Mesenteric fat pad (tissue), 1 donor: ENCODE data around the gene ZBTB32. TPM values are rescaled to one million over a fixed set of nuclear protein-coding genes. Genes with fewer than 3 reads are reported as not detected.
A peak's percentile ranks its signal among the peaks of the same experiment; 100 is the strongest.

Experiments
- DNase-seq: peaks from one replicate; pipeline ENCODE4 v3.0.0-alpha.2; 2020; ENCODE audit warnings: low spot score
- total RNA-seq: library from RNA; stranded (reverse); fragmentation: NEBNext Ultra II Directional; extraction: Animal tissue kit (Norgen Biotek cat#: 25700); gene quantifications from one replicate; pipeline ENCODE4 v1.2.1, GENCODE V29; 2021
- donor health status: DM: yes; HTN: yes; CAD: no.

ZBTB32 gene
- total RNA-seq, 1 donor from 2014 or later: not detected

- no peak for DNase-seq
Measured at GRCh38 chr19:35751839-35752745, 47.7 kb downstream of the ZBTB32 start.

GRCh38 chr19:35752746-35753350 lies 48.5 kb downstream of the ZBTB32 start:
- DNase-seq: no peak

DNA sequence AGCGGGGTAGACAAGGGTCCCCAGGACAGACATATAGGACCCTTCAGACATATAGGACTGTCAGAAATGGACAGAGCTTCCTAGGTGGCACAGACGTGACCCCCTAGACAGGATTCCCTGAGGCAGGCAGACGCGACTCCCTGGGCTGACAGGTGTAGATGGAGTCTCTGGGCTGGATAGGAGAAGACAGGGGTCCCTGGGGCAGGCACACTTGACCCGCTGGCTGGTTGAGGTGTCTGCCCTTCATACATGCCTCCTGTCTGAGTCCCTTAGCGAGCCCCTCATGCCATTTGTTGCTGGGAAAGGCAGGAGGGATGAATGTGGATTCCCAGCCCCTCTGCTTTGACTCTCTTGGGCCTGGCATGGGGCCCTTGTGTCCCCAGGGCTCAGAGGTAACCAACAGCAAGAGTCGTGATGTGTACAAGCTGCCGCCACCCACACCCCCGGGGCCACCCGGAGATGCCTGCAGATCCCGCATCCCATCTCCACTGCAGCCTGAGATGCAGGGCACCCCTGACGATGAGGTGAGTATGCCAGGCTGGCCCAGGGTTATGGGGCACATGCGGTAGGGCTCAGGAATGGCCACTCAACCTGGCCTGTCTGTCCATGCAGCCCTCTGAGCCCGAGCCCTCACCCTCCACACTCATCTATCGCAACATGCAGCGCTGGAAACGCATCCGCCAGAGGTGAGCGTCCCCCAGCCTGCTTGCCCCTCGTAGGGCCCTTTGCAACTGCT lies 49.4 kb downstream of the ZBTB32 start:
- DNase-seq: no peak

DNA sequence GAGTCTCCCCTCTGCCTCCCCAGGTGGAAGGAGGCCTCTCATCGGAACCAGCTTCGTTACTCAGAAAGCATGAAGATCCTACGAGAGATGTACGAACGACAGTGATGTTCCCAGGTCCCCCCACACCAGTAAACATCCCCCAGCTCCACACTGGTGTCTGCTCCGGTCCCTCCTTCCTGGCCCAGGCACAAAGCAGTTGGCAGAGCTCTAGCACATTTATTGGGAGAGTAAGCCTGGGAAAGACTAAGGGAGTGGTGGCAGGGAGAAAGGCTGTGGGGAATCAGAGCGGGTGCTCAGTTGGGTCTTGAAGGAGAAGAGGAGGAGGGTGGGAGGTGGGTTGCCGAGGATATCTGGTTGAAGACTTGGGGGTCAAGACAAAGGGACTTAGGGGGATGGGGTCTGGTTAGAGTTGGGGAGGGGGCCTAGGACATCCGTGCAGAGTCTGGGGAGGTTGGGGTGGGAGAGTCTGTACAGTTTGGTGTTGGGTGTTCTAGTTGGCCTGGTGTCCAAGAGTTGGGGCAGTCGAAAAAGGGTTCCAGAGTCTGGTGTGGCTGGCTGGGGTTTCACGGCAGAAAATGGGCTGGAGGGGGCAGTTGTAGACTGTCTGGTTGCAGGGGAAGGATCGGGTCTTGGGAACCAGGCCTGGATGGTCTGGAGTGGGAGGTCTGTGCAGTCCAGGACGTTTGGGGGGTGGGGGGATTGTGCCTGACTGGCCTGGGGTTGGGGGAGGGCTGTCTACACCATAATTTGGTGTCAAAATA lies 50.2 kb downstream of the ZBTB32 start:
- no peak for DNase-seq

- DNase-seq: no peak
Measured at GRCh38 chr19:35755131-35755549, 50.8 kb downstream of the ZBTB32 start.

DNA sequence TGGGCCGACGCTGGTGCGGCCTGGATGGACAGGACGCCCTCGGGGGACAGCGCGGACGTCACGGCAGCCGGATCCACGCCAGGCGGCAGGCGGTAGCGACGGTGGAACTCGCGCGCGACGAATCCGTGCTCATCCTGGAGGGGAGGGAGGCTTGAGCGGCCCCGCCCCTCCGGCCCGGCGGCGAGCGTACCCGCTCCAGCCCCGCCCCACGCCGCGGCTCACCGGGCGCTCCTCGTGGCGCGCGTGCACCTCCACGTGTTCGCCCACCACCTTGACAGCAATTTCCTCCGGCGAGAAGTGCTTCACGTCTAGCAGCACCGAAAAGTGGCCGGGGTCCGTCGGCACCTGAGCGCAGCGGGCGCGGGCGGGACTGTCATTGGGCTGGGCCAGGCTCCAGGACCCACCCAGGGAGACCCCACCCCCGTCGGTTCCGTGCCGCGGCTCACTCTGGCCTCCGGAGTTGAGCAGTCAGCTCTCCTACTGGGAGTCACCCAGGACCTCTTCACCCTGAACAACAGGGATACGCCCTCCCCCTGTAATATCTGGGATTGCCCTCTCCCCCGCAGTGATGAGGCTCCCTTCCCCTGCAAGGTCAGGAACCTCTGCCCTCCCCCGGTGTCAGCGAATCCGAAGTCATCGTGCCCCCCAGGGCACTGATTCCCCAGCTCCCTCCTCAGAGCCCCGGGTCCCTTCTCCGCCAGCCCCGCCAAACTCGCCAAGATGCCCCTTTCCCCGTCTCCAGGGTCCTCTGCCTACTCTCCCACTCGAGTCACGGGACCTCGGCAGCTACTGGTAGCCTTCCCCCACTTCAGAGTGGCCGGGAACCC lies 51.4 kb downstream of the ZBTB32 start:
- peak; percentile 97 for DNase-seq

GRCh38 chr19:35756377-35757230 lies 52.2 kb downstream of the ZBTB32 start, which contains the start of gene HSPB6:
Gene HSPB6, minus strand, starts transcription at chr19:35757029. Its CDS starts 21 bp downstream, at chr19:35757008.
- DNase-seq: no peak

DNA sequence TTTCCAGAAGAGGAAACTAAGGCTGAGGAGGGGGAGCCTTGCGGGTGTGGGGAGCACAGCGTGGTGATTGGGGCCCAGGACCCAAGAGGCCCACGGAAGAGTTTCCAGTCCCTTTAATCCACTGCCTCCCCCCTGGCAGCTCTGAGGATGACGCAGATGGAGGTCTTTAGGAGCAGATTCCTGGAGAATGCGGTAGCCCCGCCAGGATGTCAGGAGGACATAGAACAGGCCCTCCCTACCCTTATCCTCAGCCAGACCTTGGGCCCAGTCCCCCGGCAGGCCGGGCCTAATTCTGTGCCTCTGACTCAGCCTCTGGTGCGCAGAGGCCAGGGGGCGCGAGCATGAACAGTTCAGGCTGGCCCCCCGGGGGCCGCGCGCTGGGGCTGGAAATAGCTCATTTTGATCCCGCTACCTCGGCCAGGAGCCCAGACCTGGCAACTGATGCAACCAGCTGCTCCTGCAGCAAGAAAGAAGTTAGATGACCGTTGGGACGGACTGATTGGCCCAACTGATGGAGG lies 52.9 kb downstream of the ZBTB32 start:
- peak; percentile 96 for DNase-seq

DNA sequence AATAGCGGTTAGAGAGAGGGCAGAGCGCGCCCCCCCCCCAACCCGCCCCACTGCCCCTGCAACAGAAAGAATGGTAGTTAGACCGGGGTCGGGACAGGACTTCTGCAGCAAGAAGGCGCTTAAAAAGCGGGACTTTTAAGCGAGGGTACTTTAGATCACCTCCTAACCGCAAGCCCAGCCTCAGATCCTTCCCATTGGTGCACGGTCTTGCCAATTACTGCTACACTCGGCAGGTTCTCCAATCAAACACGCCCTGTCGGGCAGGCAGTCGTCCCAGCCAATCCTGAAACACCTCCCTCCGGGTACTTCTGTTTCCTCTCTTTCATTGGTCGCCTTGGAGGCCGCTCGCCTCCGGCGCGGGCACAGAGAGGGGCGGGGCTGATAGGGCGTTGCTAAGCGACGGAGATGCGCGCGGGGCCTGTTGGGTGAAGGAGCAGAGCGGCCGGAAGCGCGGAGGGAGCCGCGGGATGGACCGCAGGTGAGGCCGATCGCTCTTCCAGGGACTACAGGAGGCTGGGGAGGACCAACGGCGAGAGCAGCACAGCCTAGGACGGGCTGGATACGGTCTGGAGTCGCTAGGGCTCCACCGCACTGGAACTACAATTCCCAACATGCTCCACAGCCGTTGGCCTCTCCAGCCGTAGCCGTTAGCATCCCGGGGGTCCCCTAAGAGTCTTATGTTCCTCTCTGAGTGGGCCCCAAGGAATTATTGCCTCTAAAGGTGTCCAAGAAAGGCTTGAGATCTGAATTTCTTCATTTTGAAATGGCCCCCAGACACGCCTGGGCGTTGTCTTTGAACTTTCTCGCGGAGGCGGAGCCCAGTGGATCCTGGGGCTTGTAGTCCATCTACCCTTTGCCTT lies 53.6 kb downstream of the ZBTB32 start, which contains the start of gene PROSER3:
TSS of gene PROSER3 (plus strand) at position 428 of the 860 bp plus-strand sequence. CDS start at position 468, 40 bp downstream.
- DNase-seq: peak; percentile 99

GRCh38 chr19:35759697-35760096 lies 55.3 kb downstream of the ZBTB32 start:
- no peak for DNase-seq

GRCh38 chr19:35760711-35761349 lies 56.5 kb downstream of the ZBTB32 start:
- DNase-seq: no peak

DNA sequence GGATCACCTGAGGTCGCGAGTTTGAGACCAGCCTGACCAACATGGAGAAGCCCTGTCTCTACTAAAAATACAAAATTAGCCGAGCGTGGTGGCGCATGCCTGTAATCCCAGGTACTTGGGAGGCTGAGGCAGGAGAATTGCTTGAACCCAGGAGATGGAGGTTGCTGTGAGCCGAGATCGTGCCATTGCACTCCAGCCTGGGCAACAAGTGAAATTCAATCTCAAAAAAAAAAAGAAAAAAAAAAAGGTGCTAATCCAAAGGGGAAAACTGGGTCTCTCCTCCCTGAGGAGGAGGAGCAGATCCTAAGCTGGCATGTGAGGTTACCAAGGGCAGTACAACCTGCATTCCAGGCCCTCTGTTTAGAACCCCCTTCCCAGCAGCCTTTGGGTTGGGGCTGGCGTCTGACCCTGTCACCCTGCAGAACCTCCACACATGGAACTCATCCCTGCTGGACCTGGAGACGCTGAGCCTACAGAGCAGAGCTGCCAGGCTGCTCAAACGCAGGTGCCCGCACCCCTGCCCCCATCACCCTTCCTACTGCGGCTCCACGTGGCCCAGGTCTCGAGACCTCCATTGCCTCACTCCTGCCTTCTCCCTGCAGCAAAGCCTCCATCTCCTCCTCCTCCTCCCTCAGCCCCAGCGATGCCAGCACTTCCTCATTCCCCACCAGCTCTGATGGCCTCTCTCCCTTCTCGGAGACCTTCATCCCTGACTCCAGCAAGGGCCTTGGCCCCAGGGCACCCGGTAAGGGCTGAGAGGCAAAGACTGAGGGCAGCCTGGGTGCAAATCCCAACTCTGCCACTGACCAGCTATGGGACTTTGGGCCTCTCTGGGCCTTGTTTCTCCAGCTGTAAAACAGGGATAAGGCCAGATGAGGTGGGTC lies 60.3 kb downstream of the ZBTB32 start:
- no peak for DNase-seq
